IMR-90 (cell line): ENCODE measurements around the gene HAGHL.

Source experiments
- BHLHE40 ChIP-seq: fragments of 150-350 bp; IDR thresholded peaks from 2 replicates; pipeline ENCODE4 v1.6.1; 2016; ENCODE audit warnings: mild to moderate bottlenecking, low read depth, low read length
- CEBPB ChIP-seq: IDR thresholded peaks from 2 replicates; pipeline ENCODE4 v1.6.1; 2012; ENCODE audit warnings: low read depth, low read length, improper control_type of control experiment
- CHD1 ChIP-seq: IDR thresholded peaks from 2 replicates; pipeline ENCODE4 v1.6.1; 2012; ENCODE audit warnings: low read depth, low read length, improper control_type of control experiment
- ELK1 ChIP-seq: fragments of 150-350 bp; IDR thresholded peaks from 2 replicates; pipeline ENCODE4 v1.6.1; 2016; ENCODE audit warnings: low read depth, mild to moderate bottlenecking, low read length, moderate library complexity, borderline replicate concordance
- FOS ChIP-seq: fragments of 150-350 bp; IDR thresholded peaks from 2 replicates; pipeline ENCODE4 v1.6.1; 2016; ENCODE audit warnings: low read depth, low read length
- MAFK ChIP-seq: IDR thresholded peaks from 2 replicates; pipeline ENCODE4 v1.6.1; 2012; ENCODE audit warnings: low read depth, low read length, improper control_type of control experiment
- NFE2L2 ChIP-seq: fragments of 150-350 bp; IDR thresholded peaks from 2 replicates; pipeline ENCODE4 v1.6.1; 2016; ENCODE audit warnings: low read depth, mild to moderate bottlenecking, low read length
- POLR2A ChIP-seq: IDR thresholded peaks from 2 replicates; pipeline ENCODE4 v1.6.1; 2012; ENCODE audit warnings: mild to moderate bottlenecking, low read depth, low read length
- RAD21 ChIP-seq: IDR thresholded peaks from 2 replicates; pipeline ENCODE4 v1.6.1; 2012; ENCODE audit warnings: low read length, improper control_type of control experiment
- RCOR1 ChIP-seq: IDR thresholded peaks from 2 replicates; pipeline ENCODE4 v1.6.1; 2012; ENCODE audit warnings: mild to moderate bottlenecking, low read length, improper control_type of control experiment; ENCODE audit not compliant: insufficient replicate concordance
- RFX5 ChIP-seq: IDR thresholded peaks from 2 replicates; pipeline ENCODE4 v1.8.0; 2012; ENCODE audit warnings: low read depth, mild to moderate bottlenecking, low read length, moderate library complexity
- USF2 ChIP-seq: fragments of 150-350 bp; IDR thresholded peaks from 2 replicates; pipeline ENCODE4 v1.6.1; 2017; ENCODE audit warnings: mild to moderate bottlenecking, antibody characterized with exemption, low read length, low read depth
- TF ChIP-seq, protein P1 (sequence below): conservative IDR thresholded peaks from 2 replicates; pipeline ENCODE4 v1.5.1; 2012; ENCODE audit warnings: mild to moderate bottlenecking, low read depth, low read length, improper control_type of control experiment

DNA sequence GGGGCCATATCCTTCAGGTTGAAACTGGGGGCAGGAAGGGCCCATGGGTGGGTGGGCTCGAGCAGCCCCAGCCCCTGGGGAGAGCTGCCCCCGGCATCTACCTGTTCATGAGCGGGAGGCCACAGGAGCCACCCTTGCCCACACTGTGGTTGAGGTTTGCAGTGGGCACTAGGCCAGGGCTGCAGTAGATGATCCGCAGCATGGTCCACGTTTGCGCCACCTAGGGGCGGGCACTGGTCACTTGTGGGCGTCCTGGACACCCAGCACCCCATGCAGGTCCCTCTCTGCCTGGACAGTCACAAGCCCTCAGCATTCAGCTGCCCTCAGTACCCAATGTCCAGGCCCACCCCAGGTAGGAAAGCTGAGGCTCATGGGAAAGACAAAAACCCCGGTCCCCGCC is 40.9 kb upstream of the HAGHL start:
- TF ChIP-seq, protein P1, sequence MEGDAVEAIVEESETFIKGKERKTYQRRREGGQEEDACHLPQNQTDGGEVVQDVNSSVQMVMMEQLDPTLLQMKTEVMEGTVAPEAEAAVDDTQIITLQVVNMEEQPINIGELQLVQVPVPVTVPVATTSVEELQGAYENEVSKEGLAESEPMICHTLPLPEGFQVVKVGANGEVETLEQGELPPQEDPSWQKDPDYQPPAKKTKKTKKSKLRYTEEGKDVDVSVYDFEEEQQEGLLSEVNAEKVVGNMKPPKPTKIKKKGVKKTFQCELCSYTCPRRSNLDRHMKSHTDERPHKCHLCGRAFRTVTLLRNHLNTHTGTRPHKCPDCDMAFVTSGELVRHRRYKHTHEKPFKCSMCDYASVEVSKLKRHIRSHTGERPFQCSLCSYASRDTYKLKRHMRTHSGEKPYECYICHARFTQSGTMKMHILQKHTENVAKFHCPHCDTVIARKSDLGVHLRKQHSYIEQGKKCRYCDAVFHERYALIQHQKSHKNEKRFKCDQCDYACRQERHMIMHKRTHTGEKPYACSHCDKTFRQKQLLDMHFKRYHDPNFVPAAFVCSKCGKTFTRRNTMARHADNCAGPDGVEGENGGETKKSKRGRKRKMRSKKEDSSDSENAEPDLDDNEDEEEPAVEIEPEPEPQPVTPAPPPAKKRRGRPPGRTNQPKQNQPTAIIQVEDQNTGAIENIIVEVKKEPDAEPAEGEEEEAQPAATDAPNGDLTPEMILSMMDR: peak; percentile 35; the same call in 1 of the 2 replicates
- TF ChIP-seq POLR2A: no peak
- TF ChIP-seq RAD21: no peak
- no peak for TF ChIP-seq RCOR1
- no peak for TF ChIP-seq CEBPB
- no peak for TF ChIP-seq MAFK
- no peak for TF ChIP-seq CHD1
- TF ChIP-seq NFE2L2: no peak
- no peak for TF ChIP-seq USF2
- no peak for TF ChIP-seq FOS
- no peak for TF ChIP-seq RFX5
- no peak for TF ChIP-seq ELK1
- no peak for TF ChIP-seq BHLHE40
